ENCODE measurements around the gene PPP1R26. TPM values are rescaled to one million over a fixed set of nuclear protein-coding genes. Genes with fewer than 3 reads are reported as not detected.
"Not testable (repeated sequence)": the region's sequence is repeated elsewhere in the genome, so short reads cannot be mapped to it uniquely, and the experiment has no call there.

PPP1R26 gene
- total RNA-seq, 1 donor from 2014 or later = 7.9 TPM

DNA sequence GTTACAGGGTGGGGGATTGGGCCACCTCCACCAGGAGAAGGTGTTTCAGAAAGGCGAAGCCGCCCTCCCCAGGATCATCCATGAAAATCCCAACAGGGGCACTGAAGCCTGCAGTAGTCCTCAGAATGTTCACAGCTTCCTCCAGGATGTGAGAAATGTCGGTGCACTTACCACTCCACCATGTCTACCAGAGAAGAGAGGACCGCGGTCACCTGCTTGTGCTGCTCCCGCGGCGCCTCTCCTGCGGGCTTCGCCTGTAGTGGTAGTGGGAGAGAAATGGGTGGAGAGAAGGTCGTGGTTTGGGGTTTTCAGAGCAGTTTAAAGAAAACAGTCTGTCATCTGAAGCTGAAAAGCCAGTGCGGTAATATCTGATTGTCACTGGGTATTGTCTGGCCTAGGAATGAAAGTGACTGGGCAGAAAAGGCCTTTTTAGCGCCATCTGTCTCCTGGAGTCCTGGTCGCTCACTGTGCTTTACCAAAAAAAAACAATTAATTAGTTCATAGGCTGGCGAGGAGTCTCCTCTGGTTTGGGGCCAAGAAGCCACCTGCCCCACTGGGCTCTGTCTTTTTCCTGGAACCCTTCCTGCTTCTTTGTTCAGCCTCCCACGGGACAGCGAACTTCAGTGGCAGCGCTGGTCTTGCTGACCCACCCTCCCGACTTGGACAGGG, 23.0 kb upstream of the PPP1R26 start:
- intact Hi-C loops (cut with DNase I) = no loop called here
- TF ChIP-seq POLR2A (IDR thresholded peaks at IDR 0.05) = no peak
- no peak for TF ChIP-seq POLR2AphosphoS5 (IDR thresholded peaks at IDR 0.05; ENCODE audit: insufficient read depth in 1 of 2, low read depth in 1 of 2)
- TF ChIP-seq, protein P1, sequence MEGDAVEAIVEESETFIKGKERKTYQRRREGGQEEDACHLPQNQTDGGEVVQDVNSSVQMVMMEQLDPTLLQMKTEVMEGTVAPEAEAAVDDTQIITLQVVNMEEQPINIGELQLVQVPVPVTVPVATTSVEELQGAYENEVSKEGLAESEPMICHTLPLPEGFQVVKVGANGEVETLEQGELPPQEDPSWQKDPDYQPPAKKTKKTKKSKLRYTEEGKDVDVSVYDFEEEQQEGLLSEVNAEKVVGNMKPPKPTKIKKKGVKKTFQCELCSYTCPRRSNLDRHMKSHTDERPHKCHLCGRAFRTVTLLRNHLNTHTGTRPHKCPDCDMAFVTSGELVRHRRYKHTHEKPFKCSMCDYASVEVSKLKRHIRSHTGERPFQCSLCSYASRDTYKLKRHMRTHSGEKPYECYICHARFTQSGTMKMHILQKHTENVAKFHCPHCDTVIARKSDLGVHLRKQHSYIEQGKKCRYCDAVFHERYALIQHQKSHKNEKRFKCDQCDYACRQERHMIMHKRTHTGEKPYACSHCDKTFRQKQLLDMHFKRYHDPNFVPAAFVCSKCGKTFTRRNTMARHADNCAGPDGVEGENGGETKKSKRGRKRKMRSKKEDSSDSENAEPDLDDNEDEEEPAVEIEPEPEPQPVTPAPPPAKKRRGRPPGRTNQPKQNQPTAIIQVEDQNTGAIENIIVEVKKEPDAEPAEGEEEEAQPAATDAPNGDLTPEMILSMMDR (IDR thresholded peaks at IDR 0.05) = no peak
- DNase-seq (ENCODE audit: extremely low spot score in 2 of 2) = no peak
- Histone ChIP-seq H3K9me3 (no peaks in the 10 kb centered on the region), H3K36me3 (no peaks in the 10 kb centered on the region), H3K4me1 (no peaks in the 10 kb centered on the region), H3K4me3 (no peak overlapping the region), H3K27ac (no peak overlapping the region), H3K27me3 (no peaks in the 10 kb centered on the region)

DNA sequence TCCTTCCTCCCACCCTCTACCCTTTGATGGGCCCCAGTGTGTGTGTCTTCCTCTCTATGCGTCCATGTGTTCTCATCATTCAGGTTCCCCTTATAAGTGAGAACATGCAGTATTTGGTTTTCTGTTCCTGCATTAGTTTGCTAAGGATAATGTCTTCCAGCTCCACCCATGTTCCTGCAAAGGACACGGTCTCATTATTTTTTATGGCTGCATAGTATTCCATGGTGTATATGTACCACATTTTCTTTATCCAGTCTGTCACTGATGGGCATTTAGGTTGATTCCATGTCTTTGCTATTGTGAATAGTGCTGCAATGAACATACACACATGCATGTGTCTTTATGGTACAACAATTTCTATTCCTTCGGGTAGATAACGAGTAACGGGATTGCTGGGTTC, 21.1 kb upstream of the PPP1R26 start:
- H3K4me1 ChIP-seq; H3K9me3 ChIP-seq; H3K4me3 ChIP-seq; H3K36me3 ChIP-seq; intact Hi-C loops (cut with DNase I); DNase-seq (ENCODE audit: extremely low spot score in 2 of 2); H3K27me3 ChIP-seq; H3K27ac ChIP-seq: not testable (repeated sequence)

DNA sequence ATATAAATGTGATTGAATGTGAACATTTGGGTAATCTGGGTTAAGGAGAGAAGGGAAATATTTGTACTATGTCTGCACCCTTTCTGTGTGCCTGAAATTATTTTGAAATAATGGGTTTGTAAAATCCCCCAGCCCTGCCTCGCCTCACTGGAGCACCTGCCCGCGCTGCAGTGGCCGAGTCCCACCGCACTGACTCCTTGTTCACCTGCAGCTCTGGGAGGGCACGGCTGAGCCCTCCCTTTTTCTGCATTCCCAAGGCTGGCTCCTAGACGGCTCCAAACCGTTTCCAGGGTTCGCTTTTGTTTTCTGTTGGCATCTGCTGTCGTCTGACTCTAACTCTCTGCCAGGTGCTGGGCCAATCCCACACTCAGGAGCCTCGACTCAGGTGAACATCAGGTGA, 17.6 kb upstream of the PPP1R26 start:
- intact Hi-C loops (cut with DNase I) = no loop called here
- no peak overlapping the region for H3K4me3 ChIP-seq
- TF ChIP-seq POLR2A (IDR thresholded peaks at IDR 0.05) (no peak), POLR2AphosphoS5 (IDR thresholded peaks at IDR 0.05; ENCODE audit: insufficient read depth in 1 of 2, low read depth in 1 of 2) (no peak)
- TF ChIP-seq, protein P1 (IDR thresholded peaks at IDR 0.05) = no peak
- no peaks in the 10 kb centered on the region for H3K36me3 ChIP-seq
- H3K27ac ChIP-seq = no peak overlapping the region
- H3K9me3 ChIP-seq = no peaks in the 10 kb centered on the region
- DNase-seq (ENCODE audit: extremely low spot score in 2 of 2) = no peak
- no peaks in the 10 kb centered on the region for H3K27me3 ChIP-seq
- H3K4me1 ChIP-seq = no peaks in the 10 kb centered on the region

DNA sequence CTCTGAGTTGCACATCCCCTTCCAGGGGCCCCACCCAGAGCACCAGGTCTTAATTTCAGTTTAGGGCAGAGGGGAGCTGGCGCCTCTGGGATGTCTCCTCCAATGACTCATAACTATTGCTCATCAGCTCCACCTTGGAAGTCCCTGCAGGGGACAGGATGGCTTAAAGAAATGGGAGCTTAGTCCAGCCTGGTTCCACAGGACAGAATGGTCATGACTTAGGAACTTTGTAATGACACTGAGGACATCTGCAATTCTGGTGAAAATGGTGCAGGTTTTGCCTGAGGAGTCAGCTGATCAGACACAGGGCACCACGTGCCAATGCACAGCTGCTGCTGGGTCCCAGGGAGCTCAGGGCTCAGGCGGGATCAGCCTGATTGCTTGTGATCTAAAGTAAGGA, 16.4 kb upstream of the PPP1R26 start:
- no peak for TF ChIP-seq POLR2AphosphoS5 (IDR thresholded peaks at IDR 0.05; ENCODE audit: insufficient read depth in 1 of 2, low read depth in 1 of 2)
- TF ChIP-seq, protein P1 (IDR thresholded peaks at IDR 0.05) = no peak
- no peak for TF ChIP-seq POLR2A (IDR thresholded peaks at IDR 0.05)
- DNase-seq (ENCODE audit: extremely low spot score in 2 of 2) = no peak

DNA sequence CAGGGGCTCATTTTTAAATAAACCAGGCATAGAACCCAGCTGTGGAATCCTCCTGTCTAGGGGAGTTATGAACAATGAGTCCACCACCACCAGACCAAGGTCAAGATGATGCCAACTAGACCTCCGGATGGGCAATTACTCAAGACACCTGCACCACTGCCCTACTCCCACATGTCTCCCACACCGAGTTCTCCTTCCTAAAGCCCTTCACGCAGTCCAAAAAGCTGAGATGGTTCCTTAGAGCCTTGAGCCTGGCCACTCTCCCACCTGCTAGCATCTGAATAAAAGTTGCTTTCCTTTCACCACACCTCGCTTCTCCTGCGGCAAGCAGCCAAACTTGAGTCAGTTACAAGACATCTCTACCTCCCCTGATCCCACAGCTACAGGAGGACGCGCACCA, 15.4 kb upstream of the PPP1R26 start:
- H3K4me1 ChIP-seq = no peaks in the 10 kb centered on the region
- intact Hi-C loops (cut with DNase I) = no loop called here
- no peak overlapping the region for H3K4me3 ChIP-seq
- H3K9me3 ChIP-seq = no peaks in the 10 kb centered on the region
- TF ChIP-seq, protein P1 (IDR thresholded peaks at IDR 0.05) = no peak
- no peak for TF ChIP-seq POLR2A (IDR thresholded peaks at IDR 0.05)
- TF ChIP-seq POLR2AphosphoS5 (IDR thresholded peaks at IDR 0.05; ENCODE audit: insufficient read depth in 1 of 2, low read depth in 1 of 2) = no peak
- H3K36me3 ChIP-seq = no peaks in the 10 kb centered on the region
- no peak overlapping the region for H3K27ac ChIP-seq
- DNase-seq (ENCODE audit: extremely low spot score in 2 of 2) = no peak
- H3K27me3 ChIP-seq = no peaks in the 10 kb centered on the region

More for the DNA sequence above, 16.4 kb upstream of the PPP1R26 start:
- no peaks in the 10 kb centered on the region for H3K4me1 ChIP-seq
- no peaks in the 10 kb centered on the region for H3K36me3 ChIP-seq
- H3K27ac ChIP-seq = no peak overlapping the region
- H3K9me3 ChIP-seq = no peaks in the 10 kb centered on the region
- no peaks in the 10 kb centered on the region for H3K27me3 ChIP-seq
- intact Hi-C loops (cut with DNase I) = no loop called here
- H3K4me3 ChIP-seq = no peak overlapping the region
